Epithelial cell of prostate (primary cell): ENCODE measurements around the gene TBC1D10A.

Experiments used
- DNase-seq: peaks from one replicate; pipeline ENCODE4 v3.0.0-alpha.2; 2011; ENCODE audit warnings: low read depth, low spot score
- H3K27ac ChIP-seq: fragments of 450-650 bp; 2 replicates; pipeline ENCODE4 v1.5.1; 2017; ENCODE audit warnings: mild to moderate bottlenecking

Gene TBC1D10A

DNA sequence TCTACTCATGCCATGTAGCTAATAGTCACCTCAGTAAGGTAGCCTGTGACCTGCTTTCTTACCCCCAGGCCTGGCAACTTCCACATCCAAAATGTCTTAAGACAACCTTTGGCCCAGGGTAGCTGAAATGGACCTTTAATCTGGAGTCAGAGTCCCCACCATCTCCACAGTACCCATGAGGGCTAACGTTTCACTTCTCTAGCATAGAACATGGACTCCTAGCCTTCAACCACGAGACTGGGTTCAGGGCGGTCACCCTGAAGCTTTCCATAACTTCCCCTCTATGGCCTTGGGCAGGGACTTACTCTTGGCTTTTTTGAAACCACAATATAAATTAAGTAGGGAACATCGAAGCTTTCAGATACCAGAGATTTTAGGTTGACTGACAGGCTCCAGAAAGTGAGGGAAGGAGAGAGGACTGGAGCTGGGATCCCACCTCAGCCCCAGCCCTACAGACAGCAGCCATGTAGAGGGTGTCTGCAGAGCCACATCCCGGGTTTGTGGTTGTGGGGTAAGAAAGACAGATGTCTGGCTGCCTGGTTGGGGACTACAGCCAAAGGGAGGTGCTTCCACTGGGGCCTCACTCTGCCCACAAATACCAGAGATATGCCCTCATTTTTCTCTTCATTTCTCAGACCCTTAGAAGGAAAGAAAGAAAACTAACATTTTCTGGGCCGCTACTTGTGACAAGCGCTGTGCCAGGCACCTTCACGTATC, 2.6 kb downstream of the TBC1D10A start:
- no peak overlapping the region for H3K27ac ChIP-seq
- DNase-seq = no peak

DNA sequence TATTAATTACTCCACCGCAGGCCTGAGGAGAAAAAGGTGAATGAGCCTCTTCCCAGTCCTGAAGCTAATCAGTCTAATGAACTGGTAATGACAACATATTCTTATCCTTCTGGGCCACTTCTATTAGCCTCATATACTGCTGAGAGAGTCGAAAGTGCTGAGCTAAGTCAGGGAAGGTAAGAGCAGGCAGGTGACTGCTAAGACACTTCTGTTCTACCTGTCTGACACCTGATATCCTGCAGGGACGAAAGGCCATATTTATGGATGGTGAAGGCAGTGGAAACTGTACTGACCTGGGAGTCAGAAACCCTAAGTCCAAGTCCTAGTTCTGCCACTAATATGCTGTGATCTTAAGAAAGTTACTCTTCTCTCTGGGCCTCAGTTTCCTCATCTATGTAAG, 3.5 kb downstream of the TBC1D10A start:
- H3K27ac ChIP-seq = no peak overlapping the region
- DNase-seq = no peak

DNA sequence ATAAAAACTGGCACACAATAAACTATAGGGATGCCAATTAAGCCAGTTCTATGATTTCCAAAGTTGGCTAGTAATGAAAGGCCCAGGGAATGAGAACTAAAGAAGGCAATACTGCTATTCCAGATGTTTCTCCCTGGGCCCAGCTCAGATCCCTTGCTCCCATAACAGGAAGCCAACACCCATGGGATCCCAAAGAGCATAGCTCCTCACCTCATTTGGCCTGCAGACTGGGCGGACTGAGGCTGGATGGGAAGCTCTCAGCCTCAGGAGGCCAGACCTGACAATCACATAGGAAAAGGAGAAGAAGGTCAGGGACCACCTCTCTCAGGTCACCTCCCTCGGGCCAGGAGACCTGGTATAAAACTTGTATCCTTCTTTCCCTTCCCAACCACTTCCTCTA, 5.3 kb downstream of the TBC1D10A start:
- H3K27ac ChIP-seq = no peak overlapping the region
- DNase-seq = no peak

DNA sequence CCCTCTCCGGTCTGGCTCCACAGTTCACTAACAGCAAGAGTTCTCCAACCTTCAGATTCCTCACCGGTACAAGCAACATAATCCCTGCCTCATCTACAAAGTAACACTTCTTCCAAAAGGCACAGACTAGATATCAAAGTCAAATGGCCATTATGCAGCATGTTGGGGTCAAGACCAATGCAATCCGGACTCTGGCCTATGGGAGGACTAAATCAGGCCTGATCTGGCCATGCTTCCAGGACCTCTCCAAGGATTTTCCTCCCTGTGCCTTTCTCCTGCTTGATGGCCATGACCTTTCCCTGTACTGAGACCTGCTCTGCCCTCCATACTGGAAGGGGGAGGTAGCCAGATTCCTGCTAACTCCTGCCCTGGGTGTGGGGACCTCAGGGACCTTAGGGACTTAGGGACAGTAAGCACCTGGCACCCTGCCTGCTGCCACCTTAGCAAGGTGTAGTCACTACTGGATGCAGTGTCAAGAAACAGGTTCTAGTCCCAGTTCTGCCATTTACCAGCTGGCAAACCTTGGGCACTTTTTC, 6.7 kb downstream of the TBC1D10A start:
- H3K27ac ChIP-seq = no peak overlapping the region
- no peak for DNase-seq

DNA sequence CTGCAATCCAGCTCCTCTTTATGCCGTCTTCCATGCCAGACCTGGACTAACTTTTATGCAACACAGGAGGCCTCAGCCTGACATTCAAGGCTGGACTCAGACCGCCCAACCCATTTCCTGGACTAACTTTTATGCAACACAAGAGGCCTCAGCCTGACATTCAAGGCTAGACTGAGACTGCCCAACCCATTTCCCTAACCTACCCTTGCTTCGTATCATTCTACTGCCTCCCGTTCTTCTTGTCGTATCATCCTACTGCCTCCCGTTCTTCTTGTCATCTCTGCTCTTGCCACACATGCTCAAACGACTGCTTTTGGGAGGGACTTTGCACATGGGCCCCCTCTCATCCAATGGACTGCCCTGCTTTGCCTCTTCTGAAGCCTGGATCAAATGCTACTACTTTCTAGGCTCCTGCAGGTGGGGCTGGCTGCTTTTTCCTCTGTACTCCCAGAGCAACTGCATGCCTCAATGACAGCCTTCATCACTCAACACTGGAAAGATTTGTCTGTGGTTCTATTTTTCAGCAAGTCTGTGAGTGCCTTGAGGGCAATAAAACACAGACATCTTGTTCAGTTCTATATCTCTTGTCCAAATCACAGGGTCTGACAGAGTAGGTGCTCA, 7.8 kb downstream of the TBC1D10A start:
- no peak overlapping the region for H3K27ac ChIP-seq
- DNase-seq = no peak

DNA sequence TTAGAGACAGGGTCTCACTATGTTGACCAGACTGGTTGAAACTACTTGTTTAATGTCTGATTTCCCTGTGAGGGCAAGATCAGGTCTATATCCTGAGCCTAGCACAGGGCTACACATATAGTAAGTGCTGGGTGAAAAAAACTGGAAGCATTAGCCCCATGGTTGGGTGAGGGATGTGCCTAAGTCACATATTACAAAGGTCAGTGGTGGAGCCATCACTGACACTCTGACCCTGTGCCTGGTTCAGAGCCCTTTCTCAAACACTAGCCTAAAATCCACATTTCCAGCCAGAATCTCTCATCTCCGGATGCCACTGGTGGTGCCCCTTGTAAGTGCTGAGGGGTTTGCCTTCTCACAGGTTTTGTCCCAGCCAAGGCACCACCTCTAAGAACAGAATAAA, 9.0 kb downstream of the TBC1D10A start:
- DNase-seq = no peak
- H3K27ac ChIP-seq = no peak overlapping the region

DNA sequence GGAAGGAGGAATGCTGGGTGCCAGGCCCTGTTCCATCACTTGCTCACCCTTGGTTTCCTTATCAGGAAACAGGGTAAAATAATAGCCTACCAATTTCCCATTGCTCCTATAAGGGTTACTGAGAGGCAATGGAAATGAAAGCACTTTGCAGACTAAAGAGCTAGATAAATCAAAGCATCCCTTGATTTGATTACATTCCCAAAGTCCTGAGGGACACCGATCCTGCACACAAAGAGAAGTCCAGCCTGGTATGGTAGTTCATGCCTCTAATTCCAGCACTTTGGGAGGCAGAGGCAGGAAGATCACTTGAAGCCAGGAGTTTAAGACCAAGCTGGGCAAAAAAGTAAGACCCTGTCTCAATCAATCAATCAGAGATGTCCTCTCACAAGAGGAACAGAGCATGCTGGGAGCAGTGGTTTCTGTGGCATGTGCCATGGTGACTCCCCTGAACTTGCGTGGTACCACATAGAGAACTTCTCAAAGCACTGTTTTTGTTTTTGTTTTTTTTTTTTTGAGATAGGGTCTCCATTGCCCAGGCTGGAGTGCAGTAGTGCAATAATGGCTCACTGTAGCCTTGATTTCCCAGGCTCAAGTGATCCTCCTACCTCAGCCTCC, 10.7 kb downstream of the TBC1D10A start:
- H3K27ac ChIP-seq = no peak overlapping the region
- DNase-seq = no peak

DNA sequence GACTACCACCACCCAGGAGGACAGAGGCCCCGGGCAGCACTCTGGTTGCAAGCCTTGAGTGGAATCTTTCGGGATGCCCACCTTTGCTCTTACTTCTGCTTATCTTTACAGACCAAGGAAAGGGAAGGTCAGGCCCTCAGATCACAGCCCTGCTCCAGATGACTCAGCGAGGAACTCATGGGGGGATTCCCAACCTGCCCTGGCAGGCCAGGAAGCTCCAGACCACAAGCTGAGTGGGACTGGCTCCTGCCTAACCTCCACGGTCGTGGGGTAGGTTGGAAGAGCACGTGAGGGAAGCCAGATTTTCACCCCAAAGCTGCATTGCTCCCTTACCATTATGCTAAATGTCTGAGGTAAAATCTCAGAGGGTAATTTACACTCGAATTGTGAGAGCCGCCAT, 11.8 kb downstream of the TBC1D10A start:
- no peak for DNase-seq
- peak overlapping the region; percentile 65 for H3K27ac ChIP-seq

DNA sequence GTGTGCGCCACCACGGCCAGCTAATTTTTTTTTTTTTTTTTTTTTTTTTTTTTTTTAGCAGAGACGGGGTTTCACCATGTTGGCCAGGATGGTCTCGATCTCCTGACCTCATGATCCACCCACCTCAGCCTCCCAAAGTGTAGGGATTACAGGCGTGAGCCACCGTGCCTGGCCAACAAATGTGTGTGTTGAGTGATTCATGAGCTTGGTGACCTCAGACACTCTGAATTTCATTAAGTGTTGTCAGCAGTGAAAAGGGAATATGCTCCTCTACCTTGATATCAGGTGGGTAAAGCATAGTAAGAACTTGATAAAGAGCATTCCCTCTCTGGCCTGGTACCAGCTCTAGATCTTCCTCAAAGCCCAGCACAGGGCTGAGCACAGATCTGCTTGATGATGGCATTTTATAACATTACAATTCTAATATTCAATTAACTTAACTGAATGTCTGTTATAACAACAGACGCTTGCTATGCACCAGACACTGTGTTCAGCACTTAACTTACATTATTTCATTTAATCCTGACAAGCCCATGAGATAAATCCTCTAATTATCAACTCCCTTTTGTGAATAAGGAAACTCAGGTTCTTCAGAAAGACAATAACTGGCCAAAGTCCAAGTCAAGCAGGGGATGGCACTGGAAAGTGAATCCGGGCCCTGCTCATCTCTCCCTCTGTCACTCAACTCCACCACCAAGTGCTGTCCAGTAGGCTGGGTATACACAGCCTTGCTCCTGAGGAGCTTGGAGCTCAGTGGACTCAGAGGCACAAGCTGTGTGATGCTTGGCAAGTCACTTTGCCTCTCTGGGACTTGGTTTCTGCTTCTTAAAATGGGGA, 13.0 kb downstream of the TBC1D10A start:
- DNase-seq = no peak
- peak overlapping the region; percentile 65 for H3K27ac ChIP-seq

DNA sequence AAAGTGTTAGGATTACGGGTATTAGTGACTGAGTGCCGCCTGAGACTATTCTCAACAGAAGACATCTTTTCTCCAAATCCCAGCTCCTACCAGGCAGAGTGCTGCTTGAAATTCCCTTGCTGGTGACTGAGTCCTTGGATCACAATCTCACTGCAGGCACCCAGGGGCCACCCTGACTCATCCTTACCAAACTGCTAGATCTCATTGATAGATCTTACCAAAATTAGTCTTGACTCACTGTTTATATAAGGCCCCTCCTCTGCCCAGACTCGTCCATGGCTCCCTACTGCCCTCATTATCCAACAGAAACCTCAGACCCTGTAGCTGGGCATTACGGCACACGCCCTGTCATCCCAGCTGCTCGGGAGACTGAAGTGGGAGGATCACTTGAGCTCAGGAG, 14.7 kb downstream of the TBC1D10A start:
- peak overlapping the region; percentile 65 for H3K27ac ChIP-seq
- peak; percentile 85 for DNase-seq

DNA sequence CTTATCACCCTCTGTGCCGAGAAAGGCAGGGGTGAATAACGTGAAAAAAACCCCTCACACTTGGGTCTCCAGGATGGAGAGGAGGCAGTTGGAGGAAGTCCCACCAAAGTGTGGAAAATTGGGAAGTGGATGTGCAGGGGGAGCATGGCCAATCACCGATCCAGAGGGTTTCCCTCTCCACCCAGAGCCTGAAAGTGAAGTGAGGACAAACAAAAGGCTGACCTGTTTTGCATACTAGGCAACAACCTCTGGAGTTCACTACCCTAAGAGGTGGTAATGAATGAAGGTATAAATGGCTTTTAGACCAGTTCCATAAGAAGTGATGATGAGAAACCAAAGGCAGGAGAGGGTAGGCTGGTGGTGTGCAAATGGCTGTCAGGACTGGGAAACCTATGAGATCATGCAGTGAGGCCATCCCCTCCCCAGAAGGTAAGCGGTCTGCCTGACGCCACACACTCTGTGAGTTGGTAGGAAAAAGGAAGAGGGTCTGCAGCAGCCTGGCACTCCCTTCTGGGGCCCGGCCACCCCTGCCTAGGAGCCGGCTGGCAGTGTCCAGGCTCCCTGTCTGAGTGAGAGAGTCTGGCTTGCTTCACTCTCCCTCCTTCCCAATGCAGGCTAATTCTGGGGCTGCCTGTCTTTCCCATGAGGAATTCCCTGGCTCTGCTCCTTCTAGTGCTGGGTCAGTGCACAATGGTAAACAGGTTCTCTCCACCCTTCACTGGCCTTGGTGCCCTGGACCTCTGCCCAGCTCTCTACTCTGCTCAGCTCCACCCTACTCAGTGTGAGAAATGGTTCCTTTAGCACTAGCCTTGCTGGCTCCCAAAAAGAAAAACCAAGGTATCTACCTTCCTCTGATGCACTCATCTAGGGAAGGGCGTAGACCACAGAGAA, 15.6 kb downstream of the TBC1D10A start:
- no peak for DNase-seq
- peak overlapping the region; percentile 65 for H3K27ac ChIP-seq

DNA sequence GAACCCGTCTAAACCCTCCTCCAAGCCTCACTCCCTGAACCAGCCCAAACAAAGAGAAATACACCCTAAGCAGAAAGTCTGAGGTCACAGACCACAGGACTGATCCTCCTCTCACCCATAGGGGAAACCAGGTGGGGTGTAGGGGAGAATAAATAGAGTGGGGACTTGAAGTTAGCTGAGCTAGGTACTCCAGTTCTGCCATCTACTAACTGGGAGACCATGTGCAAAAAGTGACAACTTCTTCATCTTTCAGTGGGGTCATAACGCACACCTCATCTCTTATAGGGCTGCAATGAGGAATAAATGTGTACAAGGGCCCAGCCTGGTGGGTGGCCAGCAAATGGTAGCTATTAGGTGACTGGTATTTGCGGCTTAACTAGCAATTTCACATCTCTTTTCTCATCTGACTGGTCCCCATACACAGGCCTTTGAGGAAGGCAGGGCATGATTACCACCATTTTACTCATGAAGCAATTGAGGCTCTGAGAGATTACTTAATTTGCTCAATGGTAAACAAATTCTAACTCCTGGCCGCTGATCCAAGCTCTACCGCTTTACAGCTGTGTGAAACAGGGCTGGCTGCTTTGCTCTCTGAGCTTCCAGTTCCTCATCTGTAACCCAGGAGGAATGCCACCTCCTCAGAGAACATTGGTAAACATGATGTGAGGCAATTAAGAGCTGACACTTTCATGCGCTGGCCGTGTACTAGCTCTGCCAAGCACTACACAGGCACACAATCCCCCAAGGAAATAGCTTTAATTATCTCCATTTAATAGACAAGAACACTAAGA, 16.6 kb downstream of the TBC1D10A start:
- peak; percentile 62 for DNase-seq
- H3K27ac ChIP-seq = peak overlapping the region; percentile 65

DNA sequence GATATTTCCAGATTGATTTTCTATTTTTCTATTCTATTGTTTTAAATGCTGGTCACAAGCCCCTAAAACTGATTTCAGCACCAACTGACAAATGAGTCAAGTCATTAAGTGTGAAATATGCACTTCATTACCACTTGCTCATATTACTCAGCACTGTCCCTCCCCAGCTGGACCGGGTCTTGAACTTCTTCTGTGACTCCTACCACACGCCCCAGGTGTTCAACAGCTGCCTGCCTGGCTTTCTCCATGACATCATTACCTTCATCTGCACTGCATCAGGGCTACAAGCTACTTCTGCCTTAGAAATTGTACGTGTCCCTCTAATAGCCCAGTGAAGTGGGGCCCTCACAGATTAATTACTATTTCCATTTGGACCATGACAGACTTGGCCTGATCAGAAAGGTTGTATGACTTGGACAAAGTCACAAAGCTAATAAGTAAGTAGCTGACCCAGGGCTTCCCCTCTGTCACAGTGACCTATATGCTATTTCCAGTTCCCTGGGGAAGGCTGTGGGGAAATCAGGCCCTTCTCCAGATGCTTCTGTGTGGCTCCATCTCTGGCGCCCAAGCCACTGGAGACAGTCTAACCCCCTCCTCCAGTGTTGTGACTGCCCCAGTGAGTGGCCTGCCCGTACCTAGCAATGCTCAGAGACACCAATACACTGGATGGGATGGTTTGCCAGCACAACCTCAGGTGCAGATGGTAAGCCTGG, 18.1 kb downstream of the TBC1D10A start:
- H3K27ac ChIP-seq = peak overlapping the region; percentile 65
- DNase-seq = no peak

DNA sequence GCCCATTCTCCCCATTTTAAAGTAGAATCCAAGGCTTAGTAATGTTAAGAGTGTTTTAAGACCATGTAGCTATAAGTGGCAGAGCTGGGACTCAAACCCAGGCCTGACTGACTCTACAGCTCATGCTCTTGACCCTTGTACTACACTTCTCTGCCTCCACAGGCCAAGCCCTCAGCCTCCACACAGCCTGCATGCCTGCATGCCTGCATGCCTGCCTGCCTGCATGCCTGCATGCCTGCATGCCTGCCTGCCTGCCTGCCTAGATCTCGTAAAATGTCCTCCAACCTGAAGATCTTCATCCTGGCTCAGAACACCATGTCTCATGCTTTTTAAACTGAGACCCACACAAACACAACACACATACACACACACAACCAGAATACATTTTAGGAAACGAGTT, 18.6 kb downstream of the TBC1D10A start:
- peak overlapping the region; percentile 65 for H3K27ac ChIP-seq
- DNase-seq = no peak

DNA sequence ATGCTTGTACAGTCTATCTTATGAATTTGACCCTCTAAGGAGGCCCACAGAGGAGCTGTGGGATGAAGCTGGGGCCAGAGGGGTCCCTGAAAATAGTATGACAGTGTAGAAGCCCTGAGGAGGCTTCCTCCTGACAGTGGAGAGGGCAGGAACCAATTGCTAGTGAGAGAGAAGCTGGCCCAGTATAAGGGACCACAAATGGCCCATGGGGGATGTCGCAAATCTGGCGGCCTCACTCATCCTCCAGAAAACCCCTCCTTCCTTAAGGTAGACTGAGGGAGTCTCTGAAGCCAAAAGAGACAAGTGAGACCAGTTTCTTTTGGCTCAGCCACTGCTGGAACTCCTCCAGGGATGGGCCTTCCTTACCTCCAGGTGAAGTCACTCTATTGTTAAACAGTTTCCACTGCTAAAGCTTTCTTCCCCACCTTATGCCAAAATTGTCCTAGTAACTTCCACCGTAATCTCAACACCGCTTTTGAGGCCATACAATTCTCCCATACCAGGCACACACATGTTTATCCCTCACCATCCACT, 19.6 kb downstream of the TBC1D10A start:
- DNase-seq = no peak
- peak overlapping the region; percentile 86 for H3K27ac ChIP-seq

DNA sequence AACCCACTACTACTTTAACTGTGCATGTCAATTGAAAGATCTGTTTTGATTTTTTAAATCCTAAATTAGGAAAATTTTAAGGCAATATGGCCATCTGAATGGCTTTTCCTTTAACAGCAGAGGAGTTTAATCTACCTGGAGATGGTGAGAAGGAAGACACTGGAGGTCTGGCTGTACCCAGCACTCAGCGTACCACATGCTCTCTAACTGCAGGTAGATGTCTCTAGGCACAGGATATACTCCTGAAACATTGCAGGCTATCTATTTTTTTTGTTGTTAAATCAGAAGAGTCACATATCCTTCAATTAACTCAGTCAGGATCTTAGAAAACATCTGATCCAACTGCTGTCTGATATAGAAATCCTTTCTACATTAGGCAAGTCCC, 20.1 kb downstream of the TBC1D10A start:
- peak overlapping the region; percentile 86 for H3K27ac ChIP-seq
- DNase-seq = no peak

DNA sequence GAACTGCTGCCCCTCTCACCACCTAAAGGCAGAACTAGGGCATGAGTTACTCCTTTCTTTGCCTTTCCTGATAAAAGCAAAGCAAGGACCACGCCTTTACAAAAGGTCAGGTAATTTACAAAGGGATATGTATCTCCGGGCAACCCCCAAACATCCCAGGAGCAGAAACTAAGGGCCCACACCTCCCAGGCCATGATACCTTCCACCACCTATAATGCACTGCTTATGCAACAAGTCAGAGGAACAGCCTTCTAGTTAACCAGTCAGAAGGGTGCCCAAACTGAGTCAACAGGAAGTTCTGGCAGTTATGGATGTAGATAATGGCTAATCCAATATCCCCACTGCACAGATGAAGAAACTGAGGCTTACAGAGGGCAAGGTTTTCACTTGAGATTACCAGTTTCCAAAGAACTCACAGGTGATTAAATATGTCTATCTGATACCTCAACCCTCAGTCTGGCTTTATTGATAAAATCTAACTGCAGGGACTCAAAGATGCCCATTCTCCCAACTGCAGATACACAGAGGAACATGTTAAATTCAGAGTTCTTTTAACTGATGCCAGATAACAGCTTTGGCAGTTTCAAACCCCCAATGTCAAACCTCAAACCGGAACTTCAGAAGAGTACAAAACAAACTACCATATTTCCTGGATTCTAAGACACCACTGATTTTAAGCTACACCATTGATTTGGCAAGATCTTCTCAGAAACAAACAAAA, 20.7 kb downstream of the TBC1D10A start:
- DNase-seq = no peak
- H3K27ac ChIP-seq = peak overlapping the region; percentile 86
